ENCODE results near the gene TAF11L6.
"Not testable (repeated sequence)": the region's sequence is repeated elsewhere in the genome, so short reads cannot be mapped to it uniquely, and the experiment has no call there.

Gene TAF11L6

GRCh38 chr5:17528369-17528768 is at the start of gene TAF11L6:
TSS of gene TAF11L6 (plus strand) at chr5:17528669.
- not testable (repeated sequence) for DNase-seq (ENCODE audit: low spot score)

- no peak for DNase-seq (ENCODE audit: low spot score)
Measured at GRCh38 chr5:17481378-17481777, 47.1 kb upstream of the TAF11L6 start.

GRCh38 chr5:17482790-17483189 is 45.7 kb upstream of the TAF11L6 start:
- DNase-seq (ENCODE audit: low spot score) = no peak

- DNase-seq (ENCODE audit: low spot score) = not testable (repeated sequence)
Measured at GRCh38 chr5:17486464-17487173, 41.9 kb upstream of the TAF11L6 start.

GRCh38 chr5:17487174-17487512 is 41.3 kb upstream of the TAF11L6 start:
- DNase-seq (ENCODE audit: low spot score) = no peak

GRCh38 chr5:17491257-17491656 is 37.2 kb upstream of the TAF11L6 start:
- not testable (repeated sequence) for DNase-seq (ENCODE audit: low spot score)

- DNase-seq (ENCODE audit: low spot score) = no peak
Measured at GRCh38 chr5:17492770-17493169, 35.7 kb upstream of the TAF11L6 start.

GRCh38 chr5:17497446-17497845 is 31.0 kb upstream of the TAF11L6 start:
- DNase-seq (ENCODE audit: low spot score) = no peak

GRCh38 chr5:17497931-17498330 is 30.5 kb upstream of the TAF11L6 start, which contains the start of gene TAF11L2:
TSS of gene TAF11L2 (plus strand) at chr5:17498231.
- not testable (repeated sequence) for DNase-seq (ENCODE audit: low spot score)

GRCh38 chr5:17511775-17512325 is 16.6 kb upstream of the TAF11L6 start:
- DNase-seq (ENCODE audit: low spot score) = no peak

- not testable (repeated sequence) for DNase-seq (ENCODE audit: low spot score)
Measured at GRCh38 chr5:17517526-17517925, 10.9 kb upstream of the TAF11L6 start.

- DNase-seq (ENCODE audit: low spot score) = not testable (repeated sequence)
Measured at GRCh38 chr5:17518067-17518466, 10.4 kb upstream of the TAF11L6 start, which contains the start of gene TAF11L3. TSS of gene TAF11L3 (plus strand) at chr5:17518367.

GRCh38 chr5:17519508-17519907 is 9.0 kb upstream of the TAF11L6 start:
- not testable (repeated sequence) for DNase-seq (ENCODE audit: low spot score)

GRCh38 chr5:17521501-17521900 is 7.0 kb upstream of the TAF11L6 start, which contains the start of gene TAF11L4:
TSS of gene TAF11L4 (plus strand) at chr5:17521801.
- DNase-seq (ENCODE audit: low spot score) = not testable (repeated sequence)

GRCh38 chr5:17524935-17525334 is 3.5 kb upstream of the TAF11L6 start, which contains the start of gene TAF11L5:
TSS of gene TAF11L5 (plus strand) at chr5:17525235.
- not testable (repeated sequence) for DNase-seq (ENCODE audit: low spot score)

- DNase-seq (ENCODE audit: low spot score) = not testable (repeated sequence)
Measured at GRCh38 chr5:17526504-17526903, 2.0 kb upstream of the TAF11L6 start.

All from AG20443 (cell line).